Esophagus squamous epithelium (tissue), 4 donors: ENCODE measurements around the gene TSC2.

Experiments used
- CTCF ChIP-seq, 6 experiments: fragments of 450-650 bp in 4 of 6; fragments of 200-600 bp in 2 of 6; sonication (generic) in 2 of 6; IDR thresholded peaks; one replicate each; pipeline ENCODE4 v1.5.1; 2016 to 2019; ENCODE audit warnings: antibody characterized with exemption in 6 of 6, mild to moderate bottlenecking in 4 of 6, moderate library complexity in 4 of 6
- POLR2A ChIP-seq, 4 donors: fragments of 450-650 bp; IDR thresholded peaks; one replicate each; pipeline ENCODE4 v1.6.1; 2017; ENCODE audit warnings: antibody characterized with exemption in 4 of 4, mild to moderate bottlenecking in 4 of 4, moderate library complexity in 3 of 4

GRCh38 chr16:2083409-2083808, 35.6 kb downstream of the TSC2 start:
- TF ChIP-seq POLR2A (IDR thresholded peaks at IDR 0.05) (no peak), CTCF (IDR thresholded peaks at IDR 0.05) (no peak)
